Measurements from ENCODE around the gene LTB4R.

DNA sequence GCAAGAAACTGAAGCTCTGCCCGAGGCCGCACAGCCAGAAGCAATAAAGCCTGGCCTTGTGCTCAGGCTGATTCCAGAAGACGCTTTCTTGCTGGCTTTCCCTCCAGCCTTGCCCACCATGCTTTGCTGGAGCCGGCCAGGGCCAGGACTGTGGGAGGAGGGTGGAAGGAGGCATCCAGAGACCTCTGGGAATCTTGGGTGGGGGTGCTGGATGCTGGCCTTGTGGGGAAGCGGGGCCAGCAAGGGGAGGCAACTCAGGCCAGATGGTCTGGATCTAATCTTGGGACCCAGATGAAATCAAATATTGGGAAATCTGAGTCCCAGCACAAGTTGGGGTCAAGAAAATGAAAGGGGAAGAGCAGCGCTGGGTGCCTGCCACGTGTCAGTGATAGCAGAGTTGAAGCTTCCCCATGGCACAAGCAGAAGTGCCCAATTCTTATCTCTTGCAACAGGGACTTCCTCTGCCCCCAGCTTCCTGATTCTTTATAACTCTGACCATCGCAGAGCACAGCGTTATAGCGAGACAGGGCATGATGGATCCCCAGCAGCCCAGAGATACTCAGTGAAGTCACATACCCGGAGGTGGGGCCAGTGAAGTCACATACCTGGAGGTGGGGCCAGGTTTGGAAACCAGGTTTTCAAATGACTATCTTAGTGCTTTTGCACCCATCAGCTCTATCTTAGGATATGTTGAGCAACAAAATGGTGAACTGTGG is 33.5 kb upstream of the LTB4R start:
- TF ChIP-seq, protein P1, sequence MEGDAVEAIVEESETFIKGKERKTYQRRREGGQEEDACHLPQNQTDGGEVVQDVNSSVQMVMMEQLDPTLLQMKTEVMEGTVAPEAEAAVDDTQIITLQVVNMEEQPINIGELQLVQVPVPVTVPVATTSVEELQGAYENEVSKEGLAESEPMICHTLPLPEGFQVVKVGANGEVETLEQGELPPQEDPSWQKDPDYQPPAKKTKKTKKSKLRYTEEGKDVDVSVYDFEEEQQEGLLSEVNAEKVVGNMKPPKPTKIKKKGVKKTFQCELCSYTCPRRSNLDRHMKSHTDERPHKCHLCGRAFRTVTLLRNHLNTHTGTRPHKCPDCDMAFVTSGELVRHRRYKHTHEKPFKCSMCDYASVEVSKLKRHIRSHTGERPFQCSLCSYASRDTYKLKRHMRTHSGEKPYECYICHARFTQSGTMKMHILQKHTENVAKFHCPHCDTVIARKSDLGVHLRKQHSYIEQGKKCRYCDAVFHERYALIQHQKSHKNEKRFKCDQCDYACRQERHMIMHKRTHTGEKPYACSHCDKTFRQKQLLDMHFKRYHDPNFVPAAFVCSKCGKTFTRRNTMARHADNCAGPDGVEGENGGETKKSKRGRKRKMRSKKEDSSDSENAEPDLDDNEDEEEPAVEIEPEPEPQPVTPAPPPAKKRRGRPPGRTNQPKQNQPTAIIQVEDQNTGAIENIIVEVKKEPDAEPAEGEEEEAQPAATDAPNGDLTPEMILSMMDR (IDR thresholded peaks at IDR 0.05; ENCODE audit: low read depth, low read length) = no peak
- no peak for TF ChIP-seq EZH2phosphoT487 (IDR thresholded peaks at IDR 0.05; ENCODE audit: low read depth)

Data from OCI-LY3 (cell line).